ENCODE results near the gene ICAM1. TPM values are rescaled to one million over a fixed set of nuclear protein-coding genes. Genes with fewer than 3 reads are reported as not detected.

ICAM1 gene
- total RNA-seq, 1 donor, result 6.5 TPM

DNA sequence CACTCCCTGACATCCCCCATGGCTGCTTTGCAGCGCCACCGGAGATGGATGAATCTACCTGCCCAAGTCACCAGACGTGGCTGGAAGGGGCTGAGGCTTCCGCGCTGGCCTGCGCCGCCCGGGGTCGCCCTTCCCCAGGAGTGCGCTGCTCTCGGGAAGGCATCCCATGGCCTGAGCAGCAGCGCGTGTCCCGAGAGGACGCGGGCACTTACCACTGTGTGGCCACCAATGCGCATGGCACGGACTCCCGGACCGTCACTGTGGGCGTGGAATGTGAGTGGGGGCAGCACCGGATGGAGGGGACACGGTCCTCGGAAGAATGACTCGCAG is 23.4 kb downstream of the ICAM1 start:
- no peak overlapping the region for H3K4me3 ChIP-seq (ENCODE audit: low read depth, low read length)
- TF ChIP-seq, protein P1, sequence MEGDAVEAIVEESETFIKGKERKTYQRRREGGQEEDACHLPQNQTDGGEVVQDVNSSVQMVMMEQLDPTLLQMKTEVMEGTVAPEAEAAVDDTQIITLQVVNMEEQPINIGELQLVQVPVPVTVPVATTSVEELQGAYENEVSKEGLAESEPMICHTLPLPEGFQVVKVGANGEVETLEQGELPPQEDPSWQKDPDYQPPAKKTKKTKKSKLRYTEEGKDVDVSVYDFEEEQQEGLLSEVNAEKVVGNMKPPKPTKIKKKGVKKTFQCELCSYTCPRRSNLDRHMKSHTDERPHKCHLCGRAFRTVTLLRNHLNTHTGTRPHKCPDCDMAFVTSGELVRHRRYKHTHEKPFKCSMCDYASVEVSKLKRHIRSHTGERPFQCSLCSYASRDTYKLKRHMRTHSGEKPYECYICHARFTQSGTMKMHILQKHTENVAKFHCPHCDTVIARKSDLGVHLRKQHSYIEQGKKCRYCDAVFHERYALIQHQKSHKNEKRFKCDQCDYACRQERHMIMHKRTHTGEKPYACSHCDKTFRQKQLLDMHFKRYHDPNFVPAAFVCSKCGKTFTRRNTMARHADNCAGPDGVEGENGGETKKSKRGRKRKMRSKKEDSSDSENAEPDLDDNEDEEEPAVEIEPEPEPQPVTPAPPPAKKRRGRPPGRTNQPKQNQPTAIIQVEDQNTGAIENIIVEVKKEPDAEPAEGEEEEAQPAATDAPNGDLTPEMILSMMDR (IDR thresholded peaks at IDR 0.05; ENCODE audit: insufficient read depth, low read length), result no peak
- DNase-seq (ENCODE audit: low read depth), result no peak

DNA sequence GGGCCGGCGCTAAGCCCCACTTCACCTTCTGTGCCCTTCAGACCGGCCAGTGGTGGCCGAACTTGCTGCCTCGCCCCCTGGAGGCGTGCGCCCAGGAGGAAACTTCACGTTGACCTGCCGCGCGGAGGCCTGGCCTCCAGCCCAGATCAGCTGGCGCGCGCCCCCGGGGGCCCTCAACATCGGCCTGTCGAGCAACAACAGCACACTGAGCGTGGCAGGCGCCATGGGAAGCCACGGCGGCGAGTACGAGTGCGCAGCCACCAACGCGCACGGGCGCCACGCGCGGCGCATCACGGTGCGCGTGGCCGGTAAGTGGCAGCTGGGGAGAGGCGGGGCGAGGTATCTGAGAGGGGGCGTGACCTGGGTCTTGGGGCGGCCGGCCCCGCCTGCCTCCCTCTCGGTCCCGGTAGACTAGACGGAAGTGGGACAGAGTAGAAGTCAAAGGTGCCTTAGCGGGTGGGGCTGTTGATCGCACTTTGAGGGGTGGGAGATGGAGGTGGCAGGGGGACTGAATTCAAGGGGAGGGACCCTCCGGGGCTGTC is 24.5 kb downstream of the ICAM1 start:
- DNase-seq (ENCODE audit: low read depth), result no peak
- H3K4me3 ChIP-seq (ENCODE audit: low read depth, low read length), result no peak overlapping the region
- TF ChIP-seq, protein P1 (IDR thresholded peaks at IDR 0.05; ENCODE audit: insufficient read depth, low read length), result peak; percentile 15

DNA sequence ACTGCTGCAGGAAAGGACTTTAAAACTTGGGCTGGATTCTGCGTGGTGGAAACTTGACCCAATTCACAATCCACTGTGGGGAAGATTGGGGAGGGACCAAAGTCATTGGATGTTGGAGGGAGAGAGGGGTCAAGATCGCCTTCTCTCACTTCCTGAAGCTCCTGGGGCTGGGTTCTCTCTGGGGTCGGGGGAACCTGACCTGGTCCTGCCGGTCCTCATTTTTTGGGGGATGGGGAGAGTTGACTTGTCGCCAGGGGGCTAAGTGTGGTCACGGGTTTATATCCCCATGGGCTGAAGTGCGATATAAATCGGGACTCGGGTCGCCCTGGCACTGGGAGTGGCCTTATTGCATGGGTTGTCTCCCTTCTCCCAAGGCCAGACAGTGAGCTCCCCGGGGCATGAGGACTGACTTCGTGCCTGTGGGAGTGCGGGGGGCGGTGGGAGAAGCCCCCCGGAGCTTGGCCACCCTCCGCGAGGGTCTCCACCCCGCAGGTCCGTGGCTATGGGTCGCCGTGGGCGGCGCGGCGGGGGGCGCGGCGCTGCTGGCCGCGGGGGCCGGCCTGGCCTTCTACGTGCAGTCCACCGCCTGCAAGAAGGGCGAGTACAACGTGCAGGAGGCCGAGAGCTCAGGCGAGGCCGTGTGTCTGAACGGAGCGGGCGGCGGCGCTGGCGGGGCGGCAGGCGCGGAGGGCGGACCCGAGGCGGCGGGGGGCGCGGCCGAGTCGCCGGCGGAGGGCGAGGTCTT is 25.1 kb downstream of the ICAM1 start:
- TF ChIP-seq, protein P1 (IDR thresholded peaks at IDR 0.05; ENCODE audit: insufficient read depth, low read length), result no peak
- H3K4me3 ChIP-seq (ENCODE audit: low read depth, low read length), result no peak overlapping the region
- DNase-seq (ENCODE audit: low read depth), result no peak

DNA sequence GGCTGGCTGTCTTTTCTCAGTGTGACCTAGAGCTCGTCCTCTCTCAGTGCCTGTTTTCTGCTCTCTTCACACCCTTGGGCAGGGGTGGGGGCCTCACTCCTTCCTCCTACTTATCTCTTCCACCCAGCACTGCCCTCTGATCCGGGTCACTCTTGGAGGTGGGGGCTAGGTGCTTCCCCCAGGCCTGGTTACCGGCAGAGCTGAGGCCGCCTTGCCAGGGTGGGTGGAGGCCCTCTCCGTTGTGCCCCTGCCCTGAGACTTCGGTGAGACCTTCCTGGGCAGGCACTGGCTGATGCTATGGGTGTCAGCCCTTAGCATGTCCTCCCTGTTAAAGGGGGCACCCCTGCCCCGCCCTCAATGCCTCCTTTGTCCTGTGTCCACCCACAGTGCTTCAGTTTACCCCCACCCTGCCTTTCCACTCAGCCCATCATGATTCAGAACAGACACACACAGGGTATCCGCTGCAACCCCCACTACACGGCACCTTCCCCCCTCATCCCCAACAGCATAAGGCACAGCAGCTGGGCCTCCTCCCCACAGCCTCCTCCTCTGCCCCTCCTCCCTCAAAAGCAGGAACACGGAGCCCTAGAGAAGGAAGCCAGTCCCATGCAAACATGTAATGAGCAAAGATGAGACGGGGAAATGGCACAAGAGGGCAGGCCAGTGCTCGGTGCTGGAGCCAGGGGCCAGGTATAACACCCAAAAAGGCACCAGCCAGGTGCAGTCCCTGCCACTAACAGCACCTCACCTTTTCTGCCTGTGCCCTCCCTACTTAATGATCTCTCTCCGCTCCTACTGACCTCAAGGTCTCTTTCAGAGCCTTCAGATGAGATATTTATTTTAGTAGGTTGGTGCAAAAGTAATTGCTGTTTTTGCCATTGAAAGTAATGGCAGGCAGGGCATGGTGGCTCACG is 28.9 kb downstream of the ICAM1 start:
- H3K4me3 ChIP-seq (ENCODE audit: low read depth, low read length), result no peak overlapping the region
- TF ChIP-seq, protein P1 (IDR thresholded peaks at IDR 0.05; ENCODE audit: insufficient read depth, low read length), result no peak
- no peak for DNase-seq (ENCODE audit: low read depth)

DNA sequence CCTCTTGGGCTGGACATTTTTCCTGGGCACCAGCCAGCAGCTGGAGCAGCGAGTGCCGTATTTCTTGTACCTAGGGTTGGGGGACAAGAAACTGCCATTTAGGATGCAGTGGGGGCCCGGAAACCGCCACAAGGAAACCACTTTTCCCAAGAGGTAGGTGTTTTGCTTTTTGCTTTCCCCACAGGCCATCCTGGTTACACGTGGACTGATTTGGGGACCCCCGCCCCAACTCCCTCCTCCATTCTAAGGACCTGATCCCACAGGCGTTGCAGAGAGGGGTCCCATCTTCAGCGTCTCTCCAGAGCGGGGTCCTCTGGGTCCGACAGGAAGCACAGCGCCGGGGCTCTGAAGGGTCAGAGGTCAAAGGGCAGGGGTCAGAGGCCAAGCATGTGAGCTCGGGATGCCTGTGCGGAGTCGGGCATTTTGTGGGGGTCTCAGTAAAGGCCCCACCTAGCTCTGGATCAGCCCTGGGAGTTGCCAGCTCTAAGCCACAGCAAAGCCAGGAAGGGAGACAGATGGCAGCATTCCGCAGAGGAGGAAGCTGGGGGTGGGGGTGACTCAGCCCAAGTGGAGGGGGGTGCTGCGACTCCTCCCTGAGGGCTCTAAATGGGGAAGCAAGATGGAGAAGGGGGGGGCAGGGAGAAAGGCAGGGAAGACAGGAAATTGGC is 34.4 kb downstream of the ICAM1 start:
- TF ChIP-seq, protein P1 (IDR thresholded peaks at IDR 0.05; ENCODE audit: insufficient read depth, low read length), result no peak
- H3K4me3 ChIP-seq (ENCODE audit: low read depth, low read length), result no peak overlapping the region
- DNase-seq (ENCODE audit: low read depth), result no peak

DNA sequence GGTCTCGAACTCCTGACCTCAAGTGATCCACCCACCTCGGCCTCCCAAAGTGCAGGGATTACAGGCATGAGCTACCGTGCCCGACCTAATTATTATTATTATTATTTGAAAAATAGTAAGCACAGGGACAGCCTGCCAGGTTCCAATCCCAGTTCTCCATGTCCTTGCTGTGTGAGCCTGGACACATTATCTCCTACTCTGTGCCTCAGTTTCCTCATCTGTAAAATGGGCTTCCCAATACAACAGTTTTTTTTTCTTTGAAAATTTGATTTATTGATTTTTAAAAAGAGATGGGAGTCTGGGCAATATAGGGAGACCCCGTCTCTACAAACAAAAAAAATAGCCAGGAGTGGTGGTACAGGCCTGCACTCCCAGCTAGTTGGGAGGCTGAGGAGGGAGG is 35.4 kb downstream of the ICAM1 start:
- TF ChIP-seq, protein P1 (IDR thresholded peaks at IDR 0.05; ENCODE audit: insufficient read depth, low read length), result no peak
- H3K4me3 ChIP-seq (ENCODE audit: low read depth, low read length), result no peak overlapping the region
- no peak for DNase-seq (ENCODE audit: low read depth)
